Measurements from ENCODE around the gene SH3BP2.

Gene SH3BP2

DNA sequence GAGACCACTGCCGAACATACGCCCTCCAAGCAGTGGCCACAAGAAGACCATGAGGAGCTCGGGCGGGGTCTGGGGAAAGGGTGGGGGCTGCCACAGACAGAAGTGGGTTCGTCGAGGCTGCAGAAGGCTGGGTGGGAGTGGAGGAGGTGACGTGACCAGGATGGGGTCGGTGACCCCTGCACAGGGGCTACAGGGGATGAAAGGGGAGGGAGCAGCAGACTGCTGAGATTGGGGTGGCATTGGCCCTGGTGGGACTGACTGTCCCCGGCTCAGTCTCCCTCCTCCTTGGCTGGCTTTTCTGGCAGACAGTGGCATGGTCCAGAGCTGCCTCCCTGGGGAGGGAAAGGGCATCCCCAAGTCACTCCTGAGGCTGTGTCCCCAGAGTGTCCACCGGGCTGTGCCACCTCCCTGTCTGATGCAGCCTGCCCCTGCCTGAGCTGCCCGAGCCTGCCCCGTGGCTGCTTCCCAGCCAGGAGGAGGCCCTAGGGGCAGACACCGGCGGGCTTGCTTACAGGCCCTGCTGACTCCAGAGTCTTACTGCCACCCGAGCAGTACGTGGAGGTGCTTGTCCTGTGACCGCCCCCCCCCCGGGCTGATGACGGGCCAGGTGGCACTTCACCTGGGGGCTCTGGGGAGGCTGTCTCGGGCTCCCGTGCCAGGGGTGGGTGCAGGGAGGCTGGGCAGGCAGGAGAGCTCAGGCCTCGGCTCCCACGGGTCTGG is 7.2 kb downstream of the SH3BP2 start:
- H3K27ac ChIP-seq (ENCODE audit: low read depth, low read length, severe bottlenecking) = peak overlapping the region; percentile 92
- WGBS, 2 experiments (ENCODE audit: insufficient coverage in 2 of 2) = 81 to 89% methylated on average over 20 to 21 of the region's 23 CpGs

DNA sequence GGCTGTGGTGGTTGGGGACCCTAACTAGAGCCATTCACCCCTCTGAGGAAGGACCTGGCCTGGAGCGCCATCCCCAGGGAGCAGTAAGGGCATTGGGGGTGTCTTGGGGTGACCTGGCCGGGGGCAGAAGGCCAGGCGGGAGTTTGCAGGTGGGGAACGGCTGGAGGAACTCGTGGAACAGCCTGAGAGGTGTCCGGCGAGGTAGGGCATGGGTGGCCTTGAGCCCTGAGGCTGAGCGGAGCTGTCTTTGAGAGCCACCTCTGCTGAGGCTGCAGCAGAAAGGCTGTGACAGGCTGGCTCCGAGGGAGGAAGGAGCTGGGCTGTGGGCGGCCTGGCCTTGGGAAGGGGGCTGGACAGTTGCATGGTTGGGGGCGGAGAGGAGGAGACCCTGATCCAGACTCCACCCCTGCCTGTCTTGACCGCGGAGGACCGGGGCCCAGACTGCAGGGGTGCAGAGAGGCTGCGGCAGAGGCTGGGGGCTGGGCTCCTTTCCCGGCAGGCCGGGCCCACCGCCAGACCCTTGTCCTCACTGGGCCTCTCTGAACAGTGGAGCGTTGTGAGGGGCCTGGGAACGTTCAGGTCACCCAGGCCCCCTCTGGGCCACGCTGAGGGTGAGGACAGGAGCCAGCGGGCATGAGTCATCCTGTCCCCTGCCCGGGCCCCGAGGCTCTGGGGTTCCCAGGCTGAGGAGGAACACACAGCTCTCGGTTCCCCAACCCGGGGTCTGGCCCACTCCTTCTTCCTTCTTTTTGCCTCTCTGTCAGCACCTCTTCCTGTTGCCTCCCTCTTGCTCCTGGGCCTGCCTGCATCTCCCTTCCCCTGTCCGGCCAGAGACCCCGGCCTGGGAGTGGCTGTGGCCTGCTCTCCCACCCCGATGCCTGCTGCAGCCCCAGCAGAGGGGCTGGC is 8.1 kb downstream of the SH3BP2 start:
- 33 to 43% methylated on average over 24 of the region's 29 CpGs for WGBS, 2 experiments (ENCODE audit: insufficient coverage in 2 of 2)
- Histone ChIP-seq H3K36me3 (ENCODE audit: control insufficient read depth, insufficient read depth, low read length) (no peaks in the 10 kb centered on the region), H3K9me3 (ENCODE audit: control insufficient read depth, low read length) (no peaks in the 10 kb centered on the region), H3K27ac (ENCODE audit: low read depth, low read length, severe bottlenecking) (peak overlapping the region; percentile 92), H3K4me1 (ENCODE audit: control insufficient read depth, insufficient read depth, low read length, poor library complexity, severe bottlenecking) (peaks cover 36% of the 10 kb centered on the region), H3K4me3 (ENCODE audit: extremely low read depth, insufficient read depth, low read length, poor library complexity, severe bottlenecking) (no peak overlapping the region)

More for the DNA sequence above, 7.2 kb downstream of the SH3BP2 start:
- peaks cover 36% of the 10 kb centered on the region for H3K4me1 ChIP-seq (ENCODE audit: control insufficient read depth, insufficient read depth, low read length, poor library complexity, severe bottlenecking)
- no peaks in the 10 kb centered on the region for H3K36me3 ChIP-seq (ENCODE audit: control insufficient read depth, insufficient read depth, low read length)
- no peaks in the 10 kb centered on the region for H3K9me3 ChIP-seq (ENCODE audit: control insufficient read depth, low read length)
- no peak overlapping the region for H3K4me3 ChIP-seq (ENCODE audit: extremely low read depth, insufficient read depth, low read length, poor library complexity, severe bottlenecking)

DNA sequence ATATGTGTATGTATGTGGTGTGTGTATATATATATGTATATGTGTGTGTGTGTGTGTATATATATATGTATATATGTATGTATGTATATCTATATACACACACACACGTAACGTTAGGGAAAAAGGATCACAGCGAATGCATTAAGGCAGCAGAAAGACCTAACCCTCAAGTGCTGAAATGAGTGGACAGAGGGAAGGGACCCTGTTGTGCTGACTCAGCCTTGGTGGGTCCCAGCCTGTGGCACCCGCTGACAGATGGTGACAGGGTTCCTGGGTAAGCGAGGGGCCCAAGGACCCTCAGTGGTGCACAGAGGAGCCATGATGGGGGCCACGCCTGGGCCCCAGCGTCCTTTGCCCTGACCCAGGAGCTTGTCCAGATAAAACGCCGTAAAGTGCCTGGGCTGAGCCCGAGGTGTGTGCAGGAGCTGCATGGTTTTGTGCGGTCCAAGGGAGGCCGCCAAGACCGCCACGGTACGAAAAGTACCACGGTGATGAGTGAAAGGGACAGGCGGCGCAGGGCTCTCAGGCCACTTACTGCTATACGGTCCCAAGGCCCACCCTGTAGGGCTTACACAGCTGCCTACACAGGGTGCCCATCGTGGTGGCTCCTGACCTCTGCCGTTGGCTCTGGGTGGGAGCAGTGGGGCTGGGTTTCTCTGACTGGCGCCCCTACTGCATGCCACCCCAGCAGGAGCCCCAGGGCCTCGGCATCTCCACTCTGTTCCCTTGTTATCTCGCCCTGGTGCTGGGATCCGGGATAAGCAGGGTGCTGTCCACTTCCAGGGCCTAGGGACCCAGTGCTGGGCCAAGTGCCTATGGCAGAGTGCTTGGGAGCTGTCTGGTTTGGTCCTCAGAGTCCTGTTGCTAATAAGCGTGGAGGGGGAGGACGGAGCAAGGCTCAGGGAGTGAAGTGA is 10.0 kb downstream of the SH3BP2 start:
- H3K27ac ChIP-seq (ENCODE audit: low read depth, low read length, severe bottlenecking) = no peak overlapping the region
- H3K4me1 ChIP-seq (ENCODE audit: control insufficient read depth, insufficient read depth, low read length, poor library complexity, severe bottlenecking) = peaks cover 33% of the 10 kb centered on the region
- no peaks in the 10 kb centered on the region for H3K9me3 ChIP-seq (ENCODE audit: control insufficient read depth, low read length)
- H3K4me3 ChIP-seq (ENCODE audit: extremely low read depth, insufficient read depth, low read length, poor library complexity, severe bottlenecking) = no peak overlapping the region
- H3K36me3 ChIP-seq (ENCODE audit: control insufficient read depth, insufficient read depth, low read length) = no peaks in the 10 kb centered on the region
- WGBS, 2 experiments (ENCODE audit: insufficient coverage in 2 of 2) = 92 to 93% methylated on average over 25 of the region's 27 CpGs

DNA sequence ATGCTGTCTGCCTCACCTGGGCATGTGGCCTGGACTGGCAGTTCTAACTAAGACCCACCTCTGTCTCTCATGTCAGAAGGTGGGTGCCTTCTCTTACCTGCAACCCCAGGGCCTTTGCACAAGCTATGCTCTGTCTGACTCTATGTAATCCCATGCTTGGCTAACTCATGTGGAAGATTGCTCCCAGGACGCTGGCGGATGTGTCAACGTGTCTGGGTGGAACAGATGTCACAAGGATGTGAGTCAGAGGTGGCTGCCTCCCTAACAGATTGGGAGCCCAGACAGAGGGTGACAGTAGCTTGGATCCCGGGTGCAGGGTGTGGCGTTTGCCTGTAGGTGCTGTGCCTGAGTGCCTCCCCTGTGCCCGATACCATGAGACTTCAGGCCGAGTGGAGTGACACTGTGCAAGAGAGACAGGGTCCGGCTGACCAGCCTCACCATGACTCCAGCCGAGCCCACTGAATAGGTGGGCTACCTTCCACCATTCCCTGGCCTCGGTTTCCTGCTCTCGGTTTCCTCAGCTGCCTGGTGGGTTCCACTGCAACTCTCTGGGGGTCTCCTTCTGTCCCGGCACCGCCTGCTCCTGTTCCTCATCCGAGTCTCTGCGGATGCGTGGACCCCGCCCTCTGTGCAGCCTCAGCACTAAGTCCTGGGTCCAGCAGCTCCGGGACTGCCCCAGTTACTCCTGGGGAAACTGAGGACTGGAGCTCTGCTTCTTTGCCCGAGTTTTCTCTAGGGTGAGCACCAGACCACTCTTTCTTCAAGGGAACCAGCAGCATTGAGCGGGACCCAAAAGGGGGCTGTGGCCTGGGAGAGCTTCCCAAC is 11.0 kb downstream of the SH3BP2 start:
- Histone ChIP-seq H3K36me3 (ENCODE audit: control insufficient read depth, insufficient read depth, low read length) (no peaks in the 10 kb centered on the region), H3K4me1 (ENCODE audit: control insufficient read depth, insufficient read depth, low read length, poor library complexity, severe bottlenecking) (peaks cover 26% of the 10 kb centered on the region), H3K9me3 (ENCODE audit: control insufficient read depth, low read length) (no peaks in the 10 kb centered on the region), H3K4me3 (ENCODE audit: extremely low read depth, insufficient read depth, low read length, poor library complexity, severe bottlenecking) (no peak overlapping the region), H3K27ac (ENCODE audit: low read depth, low read length, severe bottlenecking) (no peak overlapping the region)
- WGBS, 2 experiments (ENCODE audit: insufficient coverage in 2 of 2) = 95 to 97% methylated on average over 20 of the region's 20 CpGs

DNA sequence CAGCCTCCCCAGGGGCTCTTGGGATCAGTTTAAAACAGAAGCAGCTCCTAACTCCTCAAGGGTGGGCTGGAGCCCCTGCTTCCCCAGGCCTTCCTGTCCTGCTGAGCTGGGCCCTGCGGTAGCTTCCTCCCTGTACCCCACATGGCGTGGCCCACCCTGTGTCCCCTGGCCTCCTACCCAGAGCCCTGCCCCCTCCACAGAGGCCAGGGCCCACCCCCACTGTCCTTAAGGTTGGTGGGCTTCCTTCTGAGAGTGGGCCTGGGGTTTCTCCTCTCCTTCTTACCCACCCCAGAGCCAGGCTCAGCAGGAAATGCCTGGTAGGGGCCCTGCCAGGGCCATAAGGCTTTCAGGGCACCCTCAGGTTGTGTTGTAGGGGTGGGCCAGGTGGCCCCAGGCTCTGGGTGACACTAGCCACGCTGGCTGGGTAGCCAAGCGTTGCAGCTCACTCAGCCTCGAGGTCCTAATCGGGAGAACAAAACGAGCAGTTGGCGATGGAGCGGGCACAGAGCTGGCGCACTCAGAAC is 11.6 kb downstream of the SH3BP2 start:
- no peak overlapping the region for H3K27ac ChIP-seq (ENCODE audit: low read depth, low read length, severe bottlenecking)
- no peaks in the 10 kb centered on the region for H3K9me3 ChIP-seq (ENCODE audit: control insufficient read depth, low read length)
- H3K4me3 ChIP-seq (ENCODE audit: extremely low read depth, insufficient read depth, low read length, poor library complexity, severe bottlenecking) = no peak overlapping the region
- H3K36me3 ChIP-seq (ENCODE audit: control insufficient read depth, insufficient read depth, low read length) = no peaks in the 10 kb centered on the region
- 91 to 95% methylated on average over 6 to 8 of the region's 10 CpGs for whole genome bisulfite sequencing, 2 experiments (ENCODE audit: insufficient coverage in 2 of 2)
- peaks cover 19% of the 10 kb centered on the region for H3K4me1 ChIP-seq (ENCODE audit: control insufficient read depth, insufficient read depth, low read length, poor library complexity, severe bottlenecking)

DNA sequence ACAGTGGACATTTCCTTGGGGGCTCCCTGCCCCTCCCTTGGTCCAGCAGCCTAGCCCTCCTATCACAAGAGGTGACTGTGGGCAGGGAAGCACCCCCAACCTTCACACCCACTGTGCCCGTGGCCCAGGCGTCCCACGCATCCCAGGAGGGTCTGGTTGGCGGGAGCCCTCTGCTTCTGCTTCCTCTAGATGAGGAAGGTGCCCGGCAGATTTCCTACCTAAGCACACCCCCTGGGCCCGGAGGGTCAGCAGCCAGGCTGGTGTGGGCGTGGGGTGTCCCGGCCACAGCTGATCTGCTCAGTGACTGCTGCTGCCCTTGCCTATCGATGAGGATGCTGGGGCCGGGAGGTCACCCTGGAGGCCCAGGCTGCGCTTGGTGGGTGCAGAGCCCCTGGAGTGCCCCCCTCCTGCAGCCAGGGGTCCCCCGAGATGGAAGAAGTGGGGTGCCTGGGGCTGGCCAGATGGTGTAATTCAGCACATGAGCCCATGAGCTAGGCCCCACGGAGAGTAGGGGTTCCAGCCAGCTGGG is 12.2 kb downstream of the SH3BP2 start:
- H3K27ac ChIP-seq (ENCODE audit: low read depth, low read length, severe bottlenecking) = no peak overlapping the region
- no peaks in the 10 kb centered on the region for H3K9me3 ChIP-seq (ENCODE audit: control insufficient read depth, low read length)
- WGBS, 2 experiments (ENCODE audit: insufficient coverage in 2 of 2) = 93 to 100% methylated on average over 10 to 12 of the region's 13 CpGs
- peaks cover 14% of the 10 kb centered on the region for H3K4me1 ChIP-seq (ENCODE audit: control insufficient read depth, insufficient read depth, low read length, poor library complexity, severe bottlenecking)
- H3K36me3 ChIP-seq (ENCODE audit: control insufficient read depth, insufficient read depth, low read length) = no peaks in the 10 kb centered on the region
- H3K4me3 ChIP-seq (ENCODE audit: extremely low read depth, insufficient read depth, low read length, poor library complexity, severe bottlenecking) = no peak overlapping the region

DNA sequence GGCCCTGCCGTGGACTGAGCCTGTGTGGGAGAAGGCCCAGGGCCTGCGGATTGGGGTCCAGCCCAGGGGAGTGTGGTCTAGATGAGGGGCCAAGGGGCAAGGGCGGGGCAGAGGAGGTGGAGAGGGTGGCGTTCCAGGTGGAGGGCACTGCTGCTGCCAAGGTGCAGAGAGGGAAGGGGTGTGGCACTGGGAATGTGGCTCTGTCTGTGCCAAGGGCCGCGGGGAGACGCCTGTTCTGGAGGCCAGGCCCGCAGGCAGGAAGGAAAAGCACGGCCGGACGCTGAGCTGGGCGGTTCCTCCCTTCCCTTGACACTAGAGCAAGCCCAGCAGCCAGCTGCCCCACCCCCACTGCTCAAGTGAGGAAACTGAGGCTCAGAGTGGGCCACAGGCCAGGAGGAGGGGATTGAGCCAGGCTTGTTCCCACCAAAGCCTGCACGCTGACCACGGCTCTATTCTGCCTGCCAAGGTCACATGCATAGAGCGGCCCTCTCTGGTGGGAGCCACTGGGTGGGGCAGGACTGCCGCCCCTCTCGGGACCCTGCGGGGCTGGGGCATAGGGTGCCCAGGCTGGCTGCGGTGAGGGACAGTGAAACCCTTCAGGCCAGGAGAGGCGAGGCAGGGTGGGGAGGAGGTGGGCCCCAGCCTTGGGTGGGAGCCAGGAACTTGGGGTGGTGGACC is 13.0 kb downstream of the SH3BP2 start:
- Histone ChIP-seq H3K4me1 (ENCODE audit: control insufficient read depth, insufficient read depth, low read length, poor library complexity, severe bottlenecking) (peaks cover 6% of the 10 kb centered on the region), H3K4me3 (ENCODE audit: extremely low read depth, insufficient read depth, low read length, poor library complexity, severe bottlenecking) (no peak overlapping the region), H3K9me3 (ENCODE audit: control insufficient read depth, low read length) (no peaks in the 10 kb centered on the region), H3K36me3 (ENCODE audit: control insufficient read depth, insufficient read depth, low read length) (no peaks in the 10 kb centered on the region), H3K27ac (ENCODE audit: low read depth, low read length, severe bottlenecking) (no peak overlapping the region)
- WGBS, 2 experiments (ENCODE audit: insufficient coverage in 2 of 2) = 94 to 97% methylated on average over 9 to 20 of the region's 20 CpGs

DNA sequence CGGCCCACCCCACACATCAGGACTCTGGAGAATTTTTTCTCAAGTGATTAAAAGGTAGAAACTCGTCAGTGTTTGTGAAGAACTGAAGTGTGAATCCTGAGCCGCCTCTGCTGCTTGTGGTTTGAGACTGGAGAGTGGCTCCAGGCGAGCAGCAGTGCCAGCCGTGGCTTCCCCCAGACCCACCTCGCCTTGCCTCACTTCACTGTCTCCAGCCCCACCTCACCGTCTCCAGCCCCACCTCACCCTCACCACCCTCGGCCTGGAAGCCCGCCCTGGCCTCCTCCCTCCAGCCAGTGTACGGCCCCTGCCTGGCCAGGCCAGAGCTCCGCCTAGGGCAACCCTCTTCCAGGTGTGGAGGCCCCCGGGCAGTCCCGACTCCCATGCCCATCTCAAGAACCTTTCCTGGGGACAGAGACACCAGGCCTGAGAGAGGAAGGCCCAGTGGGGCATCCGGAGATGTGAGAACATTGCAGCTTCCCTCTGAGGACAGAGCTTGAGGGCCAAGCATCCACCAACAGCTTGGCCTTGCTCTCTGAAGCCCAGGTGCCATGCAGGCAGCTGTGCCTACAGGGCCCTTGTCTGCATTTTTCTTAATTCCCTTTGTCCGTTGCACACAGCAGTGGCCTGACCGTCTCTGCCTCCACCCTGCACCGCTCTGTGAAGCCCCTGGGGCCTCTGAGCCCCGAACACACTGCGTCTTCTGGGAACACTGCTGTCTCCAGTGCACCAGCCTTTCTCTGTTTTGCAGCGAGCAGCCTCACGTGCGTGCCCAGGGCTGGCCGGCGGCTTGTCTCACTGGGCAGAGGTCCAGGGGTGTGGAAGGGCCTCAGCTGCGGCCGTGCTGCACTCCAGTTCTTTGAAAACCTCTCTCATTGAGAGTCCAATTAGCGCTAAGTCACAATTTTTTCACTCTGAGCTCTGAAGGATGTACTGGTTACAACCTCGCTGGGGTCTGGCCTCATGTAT is 13.8 kb downstream of the SH3BP2 start:
- Histone ChIP-seq H3K36me3 (ENCODE audit: control insufficient read depth, insufficient read depth, low read length) (no peaks in the 10 kb centered on the region), H3K4me1 (ENCODE audit: control insufficient read depth, insufficient read depth, low read length, poor library complexity, severe bottlenecking) (peaks cover 5% of the 10 kb centered on the region), H3K9me3 (ENCODE audit: control insufficient read depth, low read length) (no peaks in the 10 kb centered on the region), H3K27ac (ENCODE audit: low read depth, low read length, severe bottlenecking) (no peak overlapping the region), H3K4me3 (ENCODE audit: extremely low read depth, insufficient read depth, low read length, poor library complexity, severe bottlenecking) (no peak overlapping the region)
- 91 to 93% methylated on average over 24 to 26 of the region's 28 CpGs for WGBS, 2 experiments (ENCODE audit: insufficient coverage in 2 of 2)
